Pancreas (tissue), 10 donors: Measurements from ENCODE around the gene PALM3. TPM values are rescaled to one million over a fixed set of nuclear protein-coding genes. Genes with fewer than 3 reads are reported as not detected.
A peak's percentile ranks its signal among the peaks of the same experiment; 100 is the strongest.
"Not testable (repeated sequence)": the region's sequence is repeated elsewhere in the genome, so short reads cannot be mapped to it uniquely, and the experiment has no call there.

Experiments used
- ATAC-seq, 4 donors: fragments of 200-7000 bp; cut with Tn5 transposase; one replicate each; pipeline versions ENCODE4 v1.8.0 to v1.9.1; 2020; ENCODE audit warnings: mild to moderate bottlenecking in 4 of 4, moderate library complexity in 4 of 4
- DNase-seq, 6 donors: peaks; one replicate each; pipeline ENCODE4 v3.0.0-alpha.2; 2020
- FAIRE-seq: peaks from 2 replicates; lab custom pipeline; 2012; peaks lifted over from hg19 to GRCh38; lab: Jason Lieb, UNC
- H3K27ac ChIP-seq, 4 donors: fragments of 200-600 bp; sonication (generic); 1 replicate in 3 of 4; 2 replicates in 1 of 4; pipeline versions ENCODE4 v1.5.0 to v1.8.0; 2020
- H3K27me3 ChIP-seq, 4 donors: fragments of 200-600 bp; one replicate each; pipeline ENCODE4 v1.8.0; 2021
- H3K36me3 ChIP-seq, 3 donors: fragments of 200-600 bp; sonication (generic) in 1 of 3; one replicate each; pipeline versions ENCODE4 v1.5.0 to v1.8.0; 2020 to 2021
- H3K4me1 ChIP-seq, 3 donors: fragments of 200-600 bp; one replicate each; pipeline ENCODE4 v1.8.0; 2021
- H3K4me3 ChIP-seq, 4 donors: fragments of 200-600 bp; sonication (generic) in 2 of 4; one replicate each; pipeline versions ENCODE4 v1.5.0 to v1.8.0; 2020 to 2021
- H3K9me3 ChIP-seq, 4 donors: fragments of 200-600 bp; one replicate each; pipeline ENCODE4 v1.8.0; 2021
- WGBS, 2 donors: extraction: QIAGEN DNeasy Blood & Tissue Kit; methylation state at CpG; one replicate each; pipeline ENCODE4 v1.1.7; 2013; 5-methylcytosine and 5-hydroxymethylcytosine counted together
- intact Hi-C, 3 donors: fragments of 100-400 bp; cut with DNase I; formaldehyde crosslinking; loops; one replicate each; pipeline versions ENCODE4 v1.11.1 to v1.14.2; 2022
- polyA plus RNA-seq, 2 donors: library from polyadenylated mRNA; stranded (reverse); fragments of 200-250 nt; gene quantifications; one replicate each; pipeline ENCODE4 v1.2.3, GENCODE V29; 2013
- total RNA-seq, 6 donors: library from RNA; stranded (reverse); fragmentation: NEBNext Ultra II Directional in 4 of 6; extraction: Animal tissue kit (Norgen Biotek cat#: 25700) in 4 of 6; gene quantifications; one replicate each; pipeline versions ENCODE4 v1.2.1 to v1.2.4, GENCODE V29; 2021 to 2023
- TF ChIP-seq, protein P1 (sequence below), 4 donors: fragments of 200-600 bp; sonication (generic) in 3 of 4; IDR thresholded peaks; one replicate each; pipeline versions ENCODE4 v1.5.0 to v1.8.0; 2021; ENCODE audit warnings: antibody characterized with exemption in 4 of 4
- donor health status: healthy with polysubstance abuse.
- donor health status: DM: no; HTN: no; CAD: no; lungs with moderate emphysema.
- donor health status: DM: no; HTN: no; CAD: no.
- donor health status: control.
- donor health status: control.
- donor health status: Bipolar disorder and iron deficiency.
- donor health status: DM: yes; HTN: yes; CAD: no.
- donor health status: DM: no; HTN: no; CAD: no.
- donor health status: DM: no; HTN: no; CAD: no.
- donor health status: DM: yes; HTN: yes; CAD: no.

PALM3 gene
- total and polyA plus RNA-seq, 8 donors, result 5.6 to 155 (median 17.9) TPM

DNA sequence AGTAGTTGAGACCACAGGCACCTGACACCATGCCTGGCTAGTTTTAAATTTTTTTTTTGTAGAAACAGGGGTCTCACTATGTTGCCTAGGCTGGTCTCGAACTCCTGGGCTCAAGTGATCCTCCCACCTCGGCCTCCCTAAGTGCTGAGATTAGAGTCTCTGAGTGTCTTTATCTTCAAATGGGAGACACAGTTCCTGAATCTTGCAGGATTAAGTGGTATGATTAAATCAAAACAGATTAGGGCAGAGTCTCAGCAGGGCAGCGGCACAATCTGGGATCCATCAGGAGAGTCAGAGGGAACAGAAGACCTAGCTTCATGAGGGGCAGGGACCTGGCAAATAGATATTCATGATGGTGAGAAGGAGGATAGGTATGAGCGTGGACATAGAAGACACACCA, 33.0 kb downstream of the PALM3 start:
- no peak overlapping the region for H3K4me3 ChIP-seq
- TF ChIP-seq, protein P1, sequence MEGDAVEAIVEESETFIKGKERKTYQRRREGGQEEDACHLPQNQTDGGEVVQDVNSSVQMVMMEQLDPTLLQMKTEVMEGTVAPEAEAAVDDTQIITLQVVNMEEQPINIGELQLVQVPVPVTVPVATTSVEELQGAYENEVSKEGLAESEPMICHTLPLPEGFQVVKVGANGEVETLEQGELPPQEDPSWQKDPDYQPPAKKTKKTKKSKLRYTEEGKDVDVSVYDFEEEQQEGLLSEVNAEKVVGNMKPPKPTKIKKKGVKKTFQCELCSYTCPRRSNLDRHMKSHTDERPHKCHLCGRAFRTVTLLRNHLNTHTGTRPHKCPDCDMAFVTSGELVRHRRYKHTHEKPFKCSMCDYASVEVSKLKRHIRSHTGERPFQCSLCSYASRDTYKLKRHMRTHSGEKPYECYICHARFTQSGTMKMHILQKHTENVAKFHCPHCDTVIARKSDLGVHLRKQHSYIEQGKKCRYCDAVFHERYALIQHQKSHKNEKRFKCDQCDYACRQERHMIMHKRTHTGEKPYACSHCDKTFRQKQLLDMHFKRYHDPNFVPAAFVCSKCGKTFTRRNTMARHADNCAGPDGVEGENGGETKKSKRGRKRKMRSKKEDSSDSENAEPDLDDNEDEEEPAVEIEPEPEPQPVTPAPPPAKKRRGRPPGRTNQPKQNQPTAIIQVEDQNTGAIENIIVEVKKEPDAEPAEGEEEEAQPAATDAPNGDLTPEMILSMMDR (IDR thresholded peaks at IDR 0.05), result no peak
- no peaks in the 10 kb centered on the region for H3K9me3 ChIP-seq
- no peak for DNase-seq
- H3K27ac ChIP-seq, result no peak overlapping the region
- WGBS, 2 donors, result 69% methylated on average over 4 of the region's 4 CpGs
- no peaks in the 10 kb centered on the region for H3K27me3 ChIP-seq
- intact Hi-C loops, result no loop called here
- ATAC-seq, result no peak
- H3K4me1 ChIP-seq, result peaks cover 0 to 4% (median 0%) of the 10 kb centered on the region in 3 donors
- H3K36me3 ChIP-seq, result no peaks in the 10 kb centered on the region
- no peak for FAIRE-seq

DNA sequence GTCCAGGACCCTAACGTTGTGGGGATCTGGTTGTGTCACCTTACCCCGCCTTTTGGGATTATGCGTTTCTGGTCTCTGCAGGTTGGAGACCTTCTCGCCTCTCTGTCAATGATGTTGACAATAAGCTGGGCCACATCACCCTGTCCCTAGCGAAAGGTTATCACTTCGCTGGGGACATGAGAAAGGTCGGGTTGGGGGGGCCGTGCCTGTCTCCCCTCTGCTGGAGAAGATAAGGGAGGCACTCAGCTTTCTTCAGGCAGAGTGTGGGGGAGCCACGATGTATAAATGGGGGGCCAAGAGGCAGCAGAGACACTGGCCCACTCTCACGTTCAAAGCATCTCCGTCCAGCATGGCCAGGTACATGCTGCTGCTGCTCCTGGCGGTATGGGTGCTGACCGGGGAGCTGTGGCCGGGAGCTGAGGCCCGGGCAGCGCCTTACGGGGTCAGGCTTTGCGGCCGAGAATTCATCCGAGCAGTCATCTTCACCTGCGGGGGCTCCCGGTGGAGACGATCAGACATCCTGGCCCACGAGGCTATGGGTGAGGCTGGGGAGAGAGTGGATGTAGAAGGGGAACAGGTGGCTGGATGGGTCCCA, 33.9 kb downstream of the PALM3 start, which contains the start of gene RLN3:
Gene RLN3, plus strand, starts transcription at position 293 of the 595 bp plus-strand sequence. Its CDS starts 57 bp downstream, at position 350.
- ATAC-seq, result no peak
- no peaks in the 10 kb centered on the region for H3K36me3 ChIP-seq
- H3K27me3 ChIP-seq, result no peaks in the 10 kb centered on the region
- no peak within 1 kb of the TSS for H3K27ac ChIP-seq
- no peak within 1 kb of the TSS for H3K4me3 ChIP-seq
- peaks cover 0 to 8% (median 0%) of the 10 kb centered on the region in 3 donors for H3K4me1 ChIP-seq
- TF ChIP-seq, protein P1 (IDR thresholded peaks at IDR 0.05), result no peak
- intact Hi-C loops, result no loop called here
- H3K9me3 ChIP-seq, result no peaks in the 10 kb centered on the region
- no peak for DNase-seq
- 59% methylated on average over 24 of the region's 24 CpGs for WGBS, 2 donors
- no peak for FAIRE-seq

DNA sequence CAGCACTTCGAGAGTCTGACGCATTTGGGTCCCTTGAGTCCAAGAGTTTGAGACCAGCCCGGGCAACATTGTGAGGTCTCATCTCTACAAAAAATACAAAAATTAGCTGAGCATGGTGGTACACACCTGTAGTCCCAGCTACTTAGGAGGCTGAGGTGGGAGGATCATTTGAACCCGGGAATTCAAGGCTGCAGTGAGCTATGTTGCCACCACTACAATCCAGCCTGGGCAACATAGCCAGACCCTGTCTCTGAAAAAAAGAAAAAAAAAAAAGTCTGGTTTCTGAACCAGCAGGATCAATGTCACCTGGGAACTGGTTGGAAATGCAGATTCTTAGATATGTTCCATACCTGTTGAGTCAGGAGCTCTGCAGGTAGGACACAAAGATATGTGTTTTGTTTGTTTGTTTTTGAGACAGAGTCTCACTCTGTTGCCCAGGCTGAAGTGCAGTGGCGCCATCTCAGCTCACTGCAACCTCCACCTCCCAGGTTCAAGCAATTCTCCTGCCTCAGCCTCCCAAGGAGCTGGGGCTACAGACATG, 35.2 kb downstream of the PALM3 start:
- intact Hi-C loops, H3K27me3 ChIP-seq: not testable (repeated sequence)
- 80 to 89% methylated on average over 5 of the region's 5 CpGs for WGBS, 2 donors

DNA sequence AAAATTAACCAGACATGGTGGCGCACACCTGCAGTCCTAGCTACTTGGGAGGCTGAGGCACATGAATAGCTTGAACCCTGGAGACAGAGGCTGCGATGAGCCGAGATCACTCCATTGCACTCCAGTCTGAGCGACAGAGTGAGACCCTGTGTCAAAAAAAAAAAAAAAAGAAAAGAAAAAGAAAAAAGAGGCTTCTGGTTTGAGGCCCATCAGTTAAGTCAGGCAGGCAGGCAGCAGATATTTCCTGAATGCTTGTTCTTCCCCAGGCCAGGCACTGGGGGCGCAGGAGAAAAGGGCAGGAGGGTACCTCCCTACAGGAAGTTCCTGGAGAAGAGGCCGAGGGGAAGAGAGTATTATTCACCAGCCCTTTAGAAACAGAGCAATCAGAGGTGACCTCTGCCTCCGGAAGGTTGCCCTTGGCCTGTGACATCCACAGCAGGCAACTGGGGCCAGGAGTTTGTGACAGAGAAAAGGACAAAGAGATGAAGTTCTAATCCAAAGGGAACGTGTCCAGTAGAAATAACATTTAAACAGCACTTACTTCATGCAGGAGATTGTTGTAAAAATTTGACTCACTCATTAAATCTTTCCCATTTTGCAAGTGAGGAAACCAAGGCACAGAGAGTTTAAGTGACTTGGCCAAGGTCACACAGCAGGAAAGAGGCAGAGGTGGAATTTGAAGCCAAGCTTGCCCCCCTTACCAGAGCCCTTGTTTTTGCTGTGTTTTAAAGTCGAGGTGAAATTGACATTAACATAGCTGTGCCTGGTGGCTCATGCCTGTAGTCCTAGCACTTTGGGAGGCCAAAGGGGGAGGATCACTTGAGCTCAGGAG, 38.3 kb downstream of the PALM3 start:
- TF ChIP-seq, protein P1 (IDR thresholded peaks at IDR 0.05), result peak; percentile 12 to 36 (median 34)
- ATAC-seq (peak; percentile 87 to 99 (median 96)), DNase-seq (peak; percentile 58 to 79 (median 62)), FAIRE-seq (no peak)
- Histone ChIP-seq H3K27me3 (no peaks in the 10 kb centered on the region), H3K4me1 (peaks cover 0 to 5% (median 0%) of the 10 kb centered on the region in 3 donors), H3K27ac (peak overlapping the region in 2 of 4 donors; percentile 47 to 50), H3K36me3 (no peaks in the 10 kb centered on the region), H3K4me3 (no peak overlapping the region), H3K9me3 (no peaks in the 10 kb centered on the region)
- 53% methylated on average over 9 of the region's 9 CpGs for WGBS, 2 donors
- intact Hi-C loops, result no loop called here

More for the DNA sequence above, 35.2 kb downstream of the PALM3 start:
- not testable (repeated sequence) for H3K27ac ChIP-seq, H3K36me3 ChIP-seq, H3K4me1 ChIP-seq, H3K9me3 ChIP-seq, ATAC-seq, DNase-seq, FAIRE-seq, H3K4me3 ChIP-seq

DNA sequence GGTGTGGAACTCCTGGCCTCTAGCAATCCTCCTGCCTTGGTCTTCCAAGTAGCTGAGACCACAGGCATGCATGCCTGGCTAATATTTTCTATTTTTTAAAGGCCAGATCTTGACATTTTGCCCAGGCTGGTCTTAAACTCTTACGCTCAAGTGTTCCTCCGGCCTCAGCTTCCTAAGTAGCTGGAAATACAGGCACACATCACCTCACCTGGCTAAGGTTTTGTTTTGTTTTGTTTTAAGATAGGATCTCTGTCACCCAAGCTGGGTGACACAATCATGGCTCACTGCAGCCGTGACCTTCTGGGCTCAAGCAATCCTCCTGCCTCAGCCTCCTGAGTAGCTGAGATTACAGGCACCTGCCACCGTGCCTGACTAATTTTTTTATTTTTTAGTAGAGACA, 39.4 kb downstream of the PALM3 start:
- H3K27me3 ChIP-seq, result no peaks in the 10 kb centered on the region
- H3K4me1 ChIP-seq, result peaks cover 0 to 5% (median 0%) of the 10 kb centered on the region in 3 donors
- intact Hi-C loops, result no loop called here
- no peak for ATAC-seq
- no peaks in the 10 kb centered on the region for H3K36me3 ChIP-seq
- WGBS, 2 donors, result 81 to 82% methylated on average over 4 of the region's 4 CpGs
- no peak for FAIRE-seq
- TF ChIP-seq, protein P1 (IDR thresholded peaks at IDR 0.05), result no peak
- DNase-seq, result no peak
- no peak overlapping the region for H3K4me3 ChIP-seq
- H3K27ac ChIP-seq, result no peak overlapping the region
- no peaks in the 10 kb centered on the region for H3K9me3 ChIP-seq
